DMS79 treated with DMSO at 0.1 percent for 48 hours (cell line): ENCODE data around the gene NTPCR.

ENCODE experiments used
- DNase-seq: peaks from one replicate; lab custom pipeline; 2025; lab: John Stamatoyannopoulos, UW

Gene NTPCR

GRCh38 chr1:232962761-232963745, 12.6 kb downstream of the NTPCR start:
- DNase-seq, result no peak

DNA sequence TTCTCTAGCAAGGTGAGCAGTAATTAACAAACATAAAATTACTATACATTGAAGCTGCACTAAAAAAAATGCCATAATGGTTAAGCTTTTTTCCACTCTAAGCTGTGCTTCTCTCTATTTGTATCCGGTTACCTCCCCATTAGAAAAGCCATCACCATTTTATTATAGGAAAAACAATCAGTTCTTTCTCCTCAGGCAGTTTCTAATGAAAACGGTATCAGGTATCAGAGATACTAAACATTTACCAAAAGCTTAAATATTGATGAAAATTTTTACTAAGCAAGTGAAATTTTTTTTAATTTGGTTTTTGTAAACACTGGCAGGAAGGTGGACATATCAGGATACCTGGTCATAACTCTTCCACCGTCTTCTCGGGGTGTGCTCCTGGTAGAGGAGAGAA, 14.2 kb downstream of the NTPCR start:
- no peak for DNase-seq

- DNase-seq, result no peak
Observed at GRCh38 chr1:232965124-232965911, 14.9 kb downstream of the NTPCR start.

DNA sequence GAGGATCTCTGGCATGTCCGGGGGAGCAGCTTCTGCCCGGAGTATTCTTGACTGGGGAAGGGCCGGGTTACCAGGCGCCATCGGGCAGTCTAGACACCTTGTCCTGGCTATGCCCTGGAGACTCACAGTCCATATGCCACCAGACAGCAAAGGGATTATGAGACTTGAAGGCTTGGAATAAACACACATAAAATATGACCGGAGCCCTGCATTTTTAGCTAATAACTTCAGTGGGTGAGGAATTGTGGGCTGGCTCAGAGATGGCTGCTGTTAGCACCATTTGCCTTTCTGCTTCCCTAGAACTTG, 15.5 kb downstream of the NTPCR start:
- no peak for DNase-seq

GRCh38 chr1:232966663-232967062, 16.3 kb downstream of the NTPCR start:
- no peak for DNase-seq

GRCh38 chr1:232968391-232968790, 18.0 kb downstream of the NTPCR start:
- no peak for DNase-seq

DNA sequence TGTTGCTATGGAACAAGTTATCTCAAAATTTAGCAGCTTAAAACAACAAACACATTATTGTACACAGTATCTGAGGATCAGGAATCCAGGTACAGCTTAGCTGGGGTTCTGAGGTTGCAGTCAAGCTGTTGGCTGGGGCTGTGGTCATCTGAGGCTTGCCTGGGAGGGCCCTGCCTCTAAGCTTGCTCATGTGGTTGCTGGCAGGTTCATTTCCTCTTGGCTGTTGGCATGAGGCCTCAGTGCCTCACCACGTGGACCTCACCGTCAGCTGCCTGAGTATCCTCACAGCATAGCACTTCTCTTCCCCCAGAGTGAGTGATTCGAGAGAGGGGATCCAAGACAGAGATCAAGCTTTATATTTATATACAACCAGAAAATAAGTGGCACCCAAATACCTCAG, 18.6 kb downstream of the NTPCR start:
- DNase-seq, result no peak

DNA sequence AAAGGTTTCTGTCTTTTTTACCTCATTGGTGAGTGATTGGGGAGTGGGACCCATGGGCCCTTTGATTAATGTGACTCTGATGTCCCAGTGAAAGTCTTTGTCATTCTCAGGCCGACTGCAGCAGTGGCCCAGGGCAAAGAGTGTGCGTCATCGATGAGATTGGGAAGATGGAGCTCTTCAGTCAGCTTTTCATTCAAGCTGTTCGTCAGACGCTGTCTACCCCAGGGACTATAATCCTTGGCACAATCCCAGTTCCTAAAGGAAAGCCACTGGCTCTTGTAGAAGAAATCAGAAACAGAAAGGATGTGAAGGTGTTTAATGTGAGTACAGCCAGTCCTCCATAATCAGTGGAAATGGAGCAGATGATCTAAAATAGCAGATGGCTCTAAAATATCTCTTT, 19.4 kb downstream of the NTPCR start:
- DNase-seq, result no peak

DNA sequence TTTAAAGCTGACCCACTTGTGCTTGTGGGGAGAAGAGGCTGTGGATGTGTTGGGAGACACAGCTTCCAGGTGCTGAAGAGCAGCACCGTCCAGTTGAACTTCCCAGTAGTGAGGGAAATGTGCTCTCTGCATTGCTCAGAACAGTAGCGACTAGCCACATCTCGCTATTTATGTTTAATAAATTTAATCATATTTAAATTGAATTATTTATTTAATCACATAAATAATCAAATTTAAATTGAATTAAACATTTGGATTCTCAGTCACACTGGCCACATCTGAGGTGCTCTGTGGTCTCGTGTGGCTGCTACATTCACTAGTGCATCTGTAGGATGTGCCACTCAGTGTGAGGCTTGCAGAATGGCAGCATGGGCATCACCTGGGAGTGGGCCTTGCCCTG, 20.1 kb downstream of the NTPCR start:
- DNase-seq, result no peak

- DNase-seq, result no peak
Observed at GRCh38 chr1:232973652-232974611, 23.5 kb downstream of the NTPCR start.

GRCh38 chr1:232974971-232975370, 24.6 kb downstream of the NTPCR start:
- DNase-seq, result no peak

GRCh38 chr1:232978091-232978634, 27.8 kb downstream of the NTPCR start:
- DNase-seq, result no peak

GRCh38 chr1:232978815-232979214, 28.4 kb downstream of the NTPCR start:
- no peak for DNase-seq

GRCh38 chr1:232979558-232979957, 29.1 kb downstream of the NTPCR start:
- no peak for DNase-seq

DNA sequence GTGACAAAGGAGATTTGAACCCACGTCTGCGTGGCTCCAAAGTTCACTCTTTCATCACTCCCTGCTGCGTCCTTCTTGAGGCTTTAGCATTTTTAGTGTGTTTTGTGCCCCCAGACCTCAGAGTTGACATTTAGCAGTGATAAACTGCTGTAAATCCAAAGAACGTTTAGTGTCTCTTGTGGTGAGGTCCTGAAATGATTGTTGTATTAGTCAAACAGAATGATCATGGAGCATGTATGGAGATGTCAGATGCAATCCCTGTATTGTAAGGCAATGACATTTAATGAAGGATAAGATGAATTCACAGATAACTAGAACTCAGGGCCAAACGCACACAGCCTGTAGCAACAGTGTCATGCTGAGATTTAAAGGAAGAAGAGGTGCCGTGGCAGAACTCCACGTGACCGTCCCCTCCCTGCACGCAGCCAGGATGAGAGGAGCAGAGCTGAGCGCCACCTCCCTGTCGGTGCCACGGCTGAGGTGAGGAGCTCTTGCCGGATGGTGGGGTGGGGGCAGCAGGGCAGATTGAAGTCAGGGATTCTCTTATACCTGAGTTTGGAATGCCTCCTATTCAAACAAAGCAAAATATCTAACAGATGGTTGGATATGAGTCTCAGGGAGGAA, 30.1 kb downstream of the NTPCR start:
- no peak for DNase-seq

DNA sequence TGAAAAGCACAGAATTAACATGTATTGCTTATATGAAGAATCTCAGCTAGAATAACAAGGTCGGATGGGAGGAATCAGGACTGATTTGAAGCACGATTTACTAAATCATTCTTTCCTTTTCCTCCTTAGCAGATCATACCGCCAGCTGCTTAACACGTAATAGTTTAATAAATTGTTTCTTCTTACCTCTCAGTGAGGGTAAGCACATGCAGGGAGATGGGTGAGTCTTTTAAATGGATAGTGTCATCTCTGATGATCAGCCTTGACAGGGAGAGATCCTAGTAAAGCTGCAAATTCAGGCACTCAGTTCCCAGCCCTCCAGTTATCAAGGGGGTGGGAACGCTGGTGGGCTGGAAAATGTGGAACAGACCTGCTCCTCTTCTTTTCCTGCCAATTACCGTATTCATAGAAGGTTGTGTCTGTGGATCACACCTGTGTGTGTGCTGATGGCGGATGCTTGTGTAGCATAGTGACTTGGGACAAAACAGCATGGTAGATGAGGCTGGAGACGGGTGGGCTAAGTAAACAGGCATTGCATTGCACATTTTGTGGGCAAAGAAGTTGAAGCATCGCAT, 30.7 kb downstream of the NTPCR start:
- no peak for DNase-seq

- DNase-seq, result no peak
Observed at GRCh38 chr1:232982238-232982944, 32.0 kb downstream of the NTPCR start.

- DNase-seq, result no peak
Observed at GRCh38 chr1:232983375-232983774, 33.0 kb downstream of the NTPCR start.

DNA sequence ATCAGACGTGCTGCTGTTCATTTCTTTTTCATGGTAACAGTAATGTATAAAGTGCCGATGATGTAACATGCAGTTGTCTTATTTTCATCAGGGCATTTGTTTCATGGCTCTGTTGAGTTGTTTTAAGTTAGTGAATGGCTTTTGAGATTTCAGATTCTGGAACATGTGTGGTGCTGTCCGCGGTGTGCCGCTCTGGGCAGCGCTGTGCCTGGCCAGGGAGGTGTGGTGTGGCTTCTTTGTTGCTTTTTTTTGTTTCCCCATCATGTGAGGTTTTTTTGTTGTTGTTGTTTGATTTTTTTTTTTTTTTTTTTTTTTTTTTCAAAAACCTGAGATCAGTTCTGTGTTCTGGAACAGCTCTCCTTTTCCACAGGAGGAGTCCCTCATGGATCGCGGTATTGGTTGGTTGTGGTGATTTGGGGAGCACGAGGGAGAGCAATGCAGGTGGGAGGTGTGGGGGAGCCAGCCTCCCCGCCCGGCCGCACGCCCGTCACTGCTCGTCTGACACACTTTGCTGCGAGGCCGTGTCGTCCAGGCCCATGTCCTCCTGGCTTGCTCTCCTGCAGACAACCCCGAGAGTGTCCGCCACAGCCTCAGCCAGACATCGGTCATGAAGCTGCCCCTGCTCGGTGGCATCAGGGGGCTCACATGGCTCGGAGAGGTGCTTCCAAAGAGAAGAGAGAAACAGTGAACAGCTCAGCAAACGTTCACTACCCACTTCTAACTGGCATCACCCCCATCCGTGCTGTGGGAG, 33.6 kb downstream of the NTPCR start:
- DNase-seq, result no peak
